A172 (cell line): ENCODE measurements around the gene FBXL17. TPM values are rescaled to one million over a fixed set of nuclear protein-coding genes. Genes with fewer than 3 reads are reported as not detected.
A peak's percentile ranks its signal among the peaks of the same experiment; 100 is the strongest.

Experiments
- DNase-seq: peaks from one replicate; pipeline ENCODE4 v3.0.0-alpha.2; 2015; ENCODE audit warnings: low spot score
- total RNA-seq: library from RNA; depleted of rRNA; stranded (reverse); fragments of >200 nt; shearing (Covaris generic); gene quantifications from 2 replicates; pipeline ENCODE4 v1.2.3, GENCODE V29; 2014

Gene FBXL17
- total RNA-seq, 1 experiment from 2014 or later: 15.4 TPM

- no peak for DNase-seq
These were observed 568.3 kb downstream of the FBXL17 start for GRCh38 chr5:107813559-107813958.

DNA sequence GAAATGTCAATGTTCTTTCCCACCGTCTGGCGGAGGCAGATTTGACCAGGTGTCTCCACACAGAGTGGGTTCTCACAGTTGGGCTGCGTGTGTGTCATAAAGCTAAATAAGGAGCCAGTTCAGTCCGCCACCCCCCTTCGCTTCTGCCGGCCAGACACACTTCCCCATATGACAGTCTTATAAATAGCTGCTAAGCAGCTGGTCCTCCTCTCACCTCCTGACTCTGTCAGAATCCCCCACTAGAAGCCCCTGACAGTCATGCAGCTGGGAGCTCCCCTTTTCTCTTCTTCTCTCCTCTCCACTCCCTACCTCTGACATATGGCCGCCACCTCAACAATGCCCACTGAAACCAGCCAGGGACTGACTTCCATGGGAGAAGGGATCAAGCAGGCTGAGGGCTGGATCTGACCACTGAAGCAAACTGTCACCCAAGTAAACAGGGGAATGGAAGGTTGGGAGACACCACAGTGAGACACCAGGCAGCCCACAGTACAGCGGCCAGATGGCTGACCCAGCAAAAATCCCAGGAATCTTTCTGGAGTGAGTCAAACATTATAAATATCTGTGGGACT lies 569.2 kb downstream of the FBXL17 start:
- DNase-seq: peak; percentile 69

- DNase-seq: peak; percentile 20
These were observed 572.5 kb downstream of the FBXL17 start for GRCh38 chr5:107809201-107810034.
